Measurements from ENCODE around the gene CRYBB2.

DNA sequence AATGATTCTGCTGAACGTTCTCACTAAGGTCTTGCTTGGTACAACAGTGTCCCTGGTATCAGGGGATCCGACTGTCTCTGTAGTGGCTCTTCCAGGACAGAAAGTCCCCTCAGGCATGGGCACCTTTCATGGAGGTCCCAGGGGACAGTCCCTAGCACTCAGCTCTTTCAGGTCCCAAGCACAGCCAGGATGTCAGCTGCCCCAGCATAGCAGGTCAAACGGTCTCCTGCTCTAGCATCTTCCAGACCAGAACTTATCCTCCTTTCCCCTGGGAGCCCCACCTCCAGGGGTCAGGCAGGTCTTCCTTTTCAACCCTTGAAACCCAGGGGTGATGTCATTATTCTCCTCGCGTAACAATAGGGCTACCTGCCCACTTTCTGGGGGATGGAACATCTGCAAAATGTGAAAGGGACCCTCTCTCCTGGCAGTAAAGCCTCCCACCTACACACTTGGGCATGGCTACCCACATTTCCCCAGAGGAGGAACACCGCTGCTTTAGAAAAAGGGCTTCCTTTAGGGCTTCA is 44.5 kb upstream of the CRYBB2 start:
- TF ChIP-seq, protein P1, sequence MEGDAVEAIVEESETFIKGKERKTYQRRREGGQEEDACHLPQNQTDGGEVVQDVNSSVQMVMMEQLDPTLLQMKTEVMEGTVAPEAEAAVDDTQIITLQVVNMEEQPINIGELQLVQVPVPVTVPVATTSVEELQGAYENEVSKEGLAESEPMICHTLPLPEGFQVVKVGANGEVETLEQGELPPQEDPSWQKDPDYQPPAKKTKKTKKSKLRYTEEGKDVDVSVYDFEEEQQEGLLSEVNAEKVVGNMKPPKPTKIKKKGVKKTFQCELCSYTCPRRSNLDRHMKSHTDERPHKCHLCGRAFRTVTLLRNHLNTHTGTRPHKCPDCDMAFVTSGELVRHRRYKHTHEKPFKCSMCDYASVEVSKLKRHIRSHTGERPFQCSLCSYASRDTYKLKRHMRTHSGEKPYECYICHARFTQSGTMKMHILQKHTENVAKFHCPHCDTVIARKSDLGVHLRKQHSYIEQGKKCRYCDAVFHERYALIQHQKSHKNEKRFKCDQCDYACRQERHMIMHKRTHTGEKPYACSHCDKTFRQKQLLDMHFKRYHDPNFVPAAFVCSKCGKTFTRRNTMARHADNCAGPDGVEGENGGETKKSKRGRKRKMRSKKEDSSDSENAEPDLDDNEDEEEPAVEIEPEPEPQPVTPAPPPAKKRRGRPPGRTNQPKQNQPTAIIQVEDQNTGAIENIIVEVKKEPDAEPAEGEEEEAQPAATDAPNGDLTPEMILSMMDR (IDR thresholded peaks at IDR 0.05): no peak
- TF ChIP-seq POLR2A (IDR thresholded peaks at IDR 0.05) (no peak), POLR2AphosphoS5 (IDR thresholded peaks at IDR 0.05; ENCODE audit: insufficient read depth in 1 of 2, low read depth in 1 of 2) (no peak)
